Measurements from ENCODE around the gene BMPR1A.

The BMPR1A gene

DNA sequence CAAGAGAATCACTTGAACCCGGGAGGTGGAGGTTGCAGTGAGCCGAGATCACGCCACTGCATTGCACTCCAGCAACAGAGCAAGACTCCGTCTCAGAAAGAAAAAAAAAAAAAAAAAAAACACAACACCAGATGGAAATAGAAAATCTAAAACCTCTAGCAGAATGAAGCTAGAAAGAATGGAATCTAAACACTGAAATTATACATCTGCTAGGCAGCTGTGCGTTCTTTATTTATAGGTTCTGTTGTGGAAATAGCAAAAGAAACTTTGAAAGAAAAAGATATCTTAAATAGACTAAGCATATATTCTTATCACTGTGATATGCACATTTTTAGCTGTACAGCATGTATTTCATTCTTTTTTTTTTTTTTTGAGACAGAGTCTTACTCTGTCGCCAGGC lies 17.1 kb downstream of the BMPR1A start:
- Mint-ChIP-seq H3K4me1 (no peaks in the 10 kb centered on the region), H3K9me3 (no peaks in the 10 kb centered on the region), H3K27me3 (peaks cover 10% of the 10 kb centered on the region), H3K27ac (no peak overlapping the region), H3K4me3 (no peak overlapping the region)
- DNase-seq (no peak), ATAC-seq (no peak)

GRCh38 chr10:86775056-86775869 lies 18.8 kb downstream of the BMPR1A start:
- Mint-ChIP-seq H3K27me3 (no peaks in the 10 kb centered on the region), H3K4me3 (no peak overlapping the region), H3K27ac (no peak overlapping the region), H3K4me1 (no peaks in the 10 kb centered on the region), H3K9me3 (no peaks in the 10 kb centered on the region)
- ATAC-seq (no peak), DNase-seq (no peak)

- Mint-ChIP-seq H3K27me3 (no peaks in the 10 kb centered on the region), H3K4me3 (no peak overlapping the region), H3K9me3 (no peaks in the 10 kb centered on the region), H3K27ac (no peak overlapping the region), H3K4me1 (no peaks in the 10 kb centered on the region)
- DNase-seq (no peak), ATAC-seq (no peak)
Observed at GRCh38 chr10:86775870-86776180, 19.4 kb downstream of the BMPR1A start.

DNA sequence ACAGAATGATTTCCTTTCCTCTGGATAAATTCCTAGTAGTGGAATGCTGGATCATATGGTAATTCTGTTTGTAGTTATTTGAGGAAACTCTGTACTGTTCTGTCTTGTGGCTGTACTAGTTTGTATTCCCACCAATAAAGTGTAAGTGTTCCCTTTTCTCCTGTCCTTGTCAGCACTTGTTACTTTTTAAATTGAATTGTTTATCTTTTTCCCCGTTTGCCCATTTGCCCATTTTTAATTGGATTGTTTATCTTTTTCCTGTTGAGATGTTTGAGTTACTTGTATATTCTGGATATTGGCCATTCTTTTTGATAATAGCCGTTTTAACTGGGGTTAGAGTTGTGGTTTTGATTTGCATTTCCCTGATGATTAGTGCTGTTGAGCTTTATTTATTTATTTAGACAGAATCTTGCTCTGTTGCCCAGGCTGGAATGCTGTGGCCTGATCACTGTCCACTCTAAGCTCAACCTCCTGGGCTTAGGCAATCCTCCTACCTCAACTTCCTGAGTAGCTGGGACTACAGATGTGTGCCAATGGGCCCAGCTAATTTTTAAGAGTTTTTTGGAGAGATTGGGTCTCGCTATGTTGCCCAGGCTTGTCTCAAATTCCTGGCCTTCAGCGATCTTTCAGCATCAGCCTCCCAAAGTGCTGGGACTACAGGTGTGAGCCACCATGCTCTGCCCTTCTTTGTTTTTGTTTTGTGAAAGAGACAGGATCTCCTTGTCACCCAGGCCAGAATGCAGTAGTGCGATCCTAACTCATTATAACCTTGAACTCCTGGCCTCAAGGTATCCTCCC lies 23.0 kb downstream of the BMPR1A start:
- no peak for ATAC-seq
- no peak overlapping the region for H3K27ac Mint-ChIP-seq

GRCh38 chr10:86782701-86783418 lies 26.4 kb downstream of the BMPR1A start:
- peak; percentile 72 for ATAC-seq
- Mint-ChIP-seq H3K27me3 (no peaks in the 10 kb centered on the region), H3K4me1 (no peaks in the 10 kb centered on the region), H3K27ac (no peak overlapping the region), H3K4me3 (no peak overlapping the region), H3K9me3 (peaks cover 7 to 9% of the 10 kb centered on the region in 2 donors)
- DNase-seq: no peak

More for the DNA sequence above, 23.0 kb downstream of the BMPR1A start:
- no peaks in the 10 kb centered on the region for H3K4me1 Mint-ChIP-seq
- H3K9me3 Mint-ChIP-seq: no peaks in the 10 kb centered on the region
- H3K27me3 Mint-ChIP-seq: no peaks in the 10 kb centered on the region
- no peak overlapping the region for H3K4me3 Mint-ChIP-seq
- DNase-seq: no peak

DNA sequence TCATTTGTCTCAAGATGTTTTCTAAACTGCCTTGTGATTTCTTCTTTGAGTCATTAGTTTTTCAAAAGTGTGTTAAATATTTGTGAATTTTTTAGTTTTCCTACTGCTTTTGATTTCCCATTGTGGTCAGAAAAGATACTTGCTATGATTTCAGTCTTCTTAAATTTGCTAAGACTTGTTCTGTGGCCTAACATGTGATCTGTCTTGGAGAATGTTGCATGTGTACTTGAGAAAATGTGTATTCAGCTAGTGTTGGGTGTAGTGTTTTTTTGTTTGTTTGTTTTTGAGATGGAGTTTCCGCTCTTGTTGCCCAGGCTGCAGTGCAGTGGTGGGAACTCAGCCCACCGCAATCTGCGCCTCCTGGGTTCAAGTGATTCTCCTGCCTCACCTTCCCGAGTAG lies 28.6 kb downstream of the BMPR1A start:
- no peaks in the 10 kb centered on the region for H3K4me1 Mint-ChIP-seq
- peaks cover 8 to 10% of the 10 kb centered on the region in 2 donors for H3K9me3 Mint-ChIP-seq
- no peak overlapping the region for H3K4me3 Mint-ChIP-seq
- H3K27ac Mint-ChIP-seq: no peak overlapping the region
- ATAC-seq (no peak), DNase-seq (no peak)
- H3K27me3 Mint-ChIP-seq: no peaks in the 10 kb centered on the region

DNA sequence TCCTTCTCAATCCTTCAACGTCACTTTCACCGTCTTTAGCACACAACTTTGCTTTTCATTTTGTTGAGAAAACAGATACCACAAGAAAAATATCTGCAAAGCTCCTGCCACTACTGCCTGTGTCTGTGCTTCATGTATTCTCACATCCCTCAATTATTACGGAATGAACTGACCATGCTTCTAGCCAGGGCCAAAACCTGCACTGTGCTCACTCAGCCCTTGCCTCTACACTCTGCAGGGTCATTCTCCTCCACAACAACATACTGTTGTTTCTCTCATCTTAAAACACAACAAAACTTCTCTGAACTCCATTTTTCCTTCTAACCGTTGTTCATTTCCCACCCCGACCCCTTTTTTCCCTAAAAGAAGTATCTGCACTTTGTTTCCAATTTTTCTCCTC lies 29.5 kb downstream of the BMPR1A start:
- Mint-ChIP-seq H3K27me3 (no peaks in the 10 kb centered on the region), H3K9me3 (peaks cover 8 to 10% of the 10 kb centered on the region in 2 donors), H3K27ac (no peak overlapping the region), H3K4me3 (no peak overlapping the region), H3K4me1 (no peaks in the 10 kb centered on the region)
- DNase-seq: no peak
- no peak for ATAC-seq

DNA sequence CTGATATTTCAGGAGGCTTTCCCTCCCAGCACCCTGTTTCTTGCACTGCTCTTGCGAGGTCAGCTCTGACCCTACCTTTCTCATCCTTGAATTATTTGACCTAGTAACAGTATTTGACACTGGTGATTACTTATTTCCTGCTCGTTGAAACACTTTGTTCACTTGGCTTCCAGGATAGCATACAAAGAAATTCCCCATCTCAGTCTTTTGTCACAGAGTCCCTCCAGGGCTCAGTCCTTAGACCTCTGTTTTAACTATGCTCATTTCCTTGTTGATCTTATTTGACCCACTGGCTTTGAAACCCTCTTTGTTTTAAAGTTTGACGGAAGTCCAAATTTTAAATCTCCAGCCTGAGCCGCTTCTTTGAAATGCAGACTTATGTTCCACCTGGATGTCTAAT lies 29.9 kb downstream of the BMPR1A start:
- Mint-ChIP-seq H3K27ac (no peak overlapping the region), H3K4me1 (no peaks in the 10 kb centered on the region), H3K27me3 (no peaks in the 10 kb centered on the region), H3K9me3 (peaks cover 8 to 10% of the 10 kb centered on the region in 2 donors), H3K4me3 (no peak overlapping the region)
- no peak for ATAC-seq
- no peak for DNase-seq

- ATAC-seq (no peak), DNase-seq (no peak)
- Mint-ChIP-seq H3K27me3 (no peaks in the 10 kb centered on the region), H3K4me1 (no peaks in the 10 kb centered on the region), H3K9me3 (peaks cover 8 to 10% of the 10 kb centered on the region in 2 donors), H3K4me3 (no peak overlapping the region), H3K27ac (no peak overlapping the region)
Observed at GRCh38 chr10:86790394-86790793, 34.0 kb downstream of the BMPR1A start.

DNA sequence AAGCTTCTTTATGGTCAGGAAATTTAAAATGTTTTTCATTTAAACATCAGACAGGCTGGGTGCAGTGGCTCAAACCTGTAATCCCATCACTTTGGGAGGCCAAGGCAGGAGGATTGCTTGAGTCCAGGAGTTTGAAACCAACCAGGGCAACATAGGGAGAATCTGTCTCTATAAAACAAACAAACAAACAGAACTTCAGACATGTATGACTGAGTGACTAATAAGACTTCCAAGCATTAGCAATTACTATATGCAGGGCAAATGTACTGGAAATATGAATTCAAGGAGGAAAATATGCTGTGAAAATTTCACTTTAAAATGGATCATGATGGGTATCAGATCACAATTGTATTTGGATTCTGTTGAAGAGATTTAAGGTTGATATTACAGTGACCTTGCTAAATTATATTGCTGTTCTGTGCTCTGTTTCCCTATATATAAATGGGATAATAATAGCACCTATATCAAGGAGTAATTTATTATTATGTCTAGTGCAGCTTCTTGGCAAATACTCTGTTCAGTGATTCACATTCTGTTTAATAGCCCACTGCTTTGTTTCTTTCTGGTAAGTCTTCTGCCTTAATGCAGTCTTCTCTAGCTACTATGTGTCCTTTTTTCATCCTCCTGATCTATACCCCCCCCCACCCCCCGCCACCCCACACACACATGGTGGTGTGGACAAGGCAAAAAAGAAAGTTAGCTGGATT lies 36.2 kb downstream of the BMPR1A start:
- Mint-ChIP-seq H3K9me3 (peaks cover 3 to 4% of the 10 kb centered on the region in 2 donors), H3K27me3 (no peaks in the 10 kb centered on the region), H3K4me1 (no peaks in the 10 kb centered on the region), H3K4me3 (no peak overlapping the region), H3K27ac (no peak overlapping the region)
- DNase-seq: no peak
- ATAC-seq: no peak

DNA sequence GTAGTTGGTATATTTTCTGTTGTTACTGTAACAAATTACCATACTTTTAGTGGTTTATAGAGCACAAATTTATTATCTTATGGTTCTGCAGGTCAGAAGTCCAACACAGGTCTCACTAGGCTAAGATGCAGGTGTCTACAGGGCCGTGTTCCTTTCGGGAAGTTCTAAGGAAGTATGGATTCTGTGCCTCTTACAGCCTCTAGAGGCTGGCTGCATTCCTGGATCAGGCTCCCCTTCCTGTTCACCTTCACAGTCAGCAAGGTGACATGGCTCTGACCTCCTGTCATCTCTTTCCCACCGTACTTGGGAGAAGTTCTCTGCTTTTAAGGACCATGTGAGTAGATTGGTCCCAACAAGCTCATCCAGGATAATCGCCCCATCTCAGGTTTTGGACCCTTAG lies 37.3 kb downstream of the BMPR1A start:
- H3K4me3 Mint-ChIP-seq: no peak overlapping the region
- no peak overlapping the region for H3K27ac Mint-ChIP-seq
- no peaks in the 10 kb centered on the region for H3K9me3 Mint-ChIP-seq
- no peak for DNase-seq
- H3K27me3 Mint-ChIP-seq: no peaks in the 10 kb centered on the region
- peaks cover 4% of the 10 kb centered on the region for H3K4me1 Mint-ChIP-seq
- no peak for ATAC-seq

DNA sequence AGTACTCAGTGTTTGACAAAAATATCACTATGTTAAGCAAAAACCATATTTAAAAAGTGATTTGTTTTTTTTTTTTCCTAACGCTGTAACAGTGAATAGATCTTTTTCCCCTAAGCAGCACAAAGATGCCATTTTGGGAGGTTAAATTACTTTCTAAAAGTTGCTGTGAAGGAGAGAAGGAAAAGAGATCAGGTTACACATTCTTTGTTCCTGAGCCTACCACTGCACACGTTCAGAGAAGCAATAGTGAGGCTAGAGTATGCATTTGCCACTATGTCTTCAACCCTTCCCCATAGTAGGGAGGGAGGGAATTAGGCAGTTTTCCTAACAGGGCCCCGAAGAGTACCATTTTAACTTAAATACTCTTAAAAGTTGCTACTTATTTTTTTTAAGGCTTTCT lies 38.9 kb downstream of the BMPR1A start:
- Mint-ChIP-seq H3K27me3 (no peaks in the 10 kb centered on the region), H3K4me3 (no peak overlapping the region), H3K27ac (no peak overlapping the region), H3K9me3 (no peaks in the 10 kb centered on the region), H3K4me1 (peaks cover 11% of the 10 kb centered on the region)
- ATAC-seq (no peak), DNase-seq (no peak)

DNA sequence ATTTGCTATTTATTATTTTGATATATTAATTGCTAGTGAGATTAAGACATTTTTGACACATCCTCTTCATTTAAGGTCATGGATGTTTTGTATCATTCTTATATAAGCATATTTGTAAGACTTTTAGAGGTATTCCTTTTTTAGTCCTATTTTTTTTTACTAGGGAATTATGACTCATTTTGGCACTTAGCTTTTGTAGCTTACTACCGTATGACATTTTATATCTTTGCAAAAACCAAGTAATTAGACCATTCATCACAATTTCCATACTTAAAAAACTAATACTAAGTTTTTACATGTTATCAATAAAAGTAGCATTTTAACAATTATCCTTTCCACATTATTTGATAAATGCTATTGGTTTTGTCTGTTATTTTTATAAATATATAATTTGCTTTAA lies 41.6 kb downstream of the BMPR1A start:
- H3K27me3 Mint-ChIP-seq: no peaks in the 10 kb centered on the region
- ATAC-seq (no peak), DNase-seq (no peak)
- no peak overlapping the region for H3K27ac Mint-ChIP-seq
- H3K4me3 Mint-ChIP-seq: no peak overlapping the region
- H3K9me3 Mint-ChIP-seq: no peaks in the 10 kb centered on the region
- H3K4me1 Mint-ChIP-seq: peaks cover 11% of the 10 kb centered on the region

DNA sequence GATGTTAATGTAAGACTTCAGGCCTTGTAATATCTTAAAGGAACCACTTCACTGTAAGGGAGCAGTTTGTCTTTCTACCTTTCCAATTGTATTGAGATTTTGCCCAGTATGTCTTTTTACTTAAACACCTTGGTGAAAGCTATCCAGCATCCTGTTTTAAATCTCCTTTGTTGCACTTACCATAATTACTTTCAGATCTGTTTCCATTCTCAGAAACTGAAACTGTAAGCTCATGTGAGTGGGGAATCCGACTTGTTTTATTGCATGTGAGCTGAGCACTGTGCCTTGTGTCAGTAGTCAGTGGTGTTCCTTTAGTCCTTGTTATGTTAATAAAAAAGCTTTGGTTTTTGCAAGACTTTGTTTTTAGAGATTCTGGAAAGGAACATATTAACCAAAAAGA lies 42.2 kb downstream of the BMPR1A start:
- ATAC-seq: peak; percentile 82
- H3K4me1 Mint-ChIP-seq: peaks cover 11% of the 10 kb centered on the region
- H3K27ac Mint-ChIP-seq: peak overlapping the region in 1 of 2 donors; percentile 64
- no peaks in the 10 kb centered on the region for H3K9me3 Mint-ChIP-seq
- H3K4me3 Mint-ChIP-seq: peak overlapping the region in 1 of 2 donors; percentile 41
- no peaks in the 10 kb centered on the region for H3K27me3 Mint-ChIP-seq
- no peak for DNase-seq

DNA sequence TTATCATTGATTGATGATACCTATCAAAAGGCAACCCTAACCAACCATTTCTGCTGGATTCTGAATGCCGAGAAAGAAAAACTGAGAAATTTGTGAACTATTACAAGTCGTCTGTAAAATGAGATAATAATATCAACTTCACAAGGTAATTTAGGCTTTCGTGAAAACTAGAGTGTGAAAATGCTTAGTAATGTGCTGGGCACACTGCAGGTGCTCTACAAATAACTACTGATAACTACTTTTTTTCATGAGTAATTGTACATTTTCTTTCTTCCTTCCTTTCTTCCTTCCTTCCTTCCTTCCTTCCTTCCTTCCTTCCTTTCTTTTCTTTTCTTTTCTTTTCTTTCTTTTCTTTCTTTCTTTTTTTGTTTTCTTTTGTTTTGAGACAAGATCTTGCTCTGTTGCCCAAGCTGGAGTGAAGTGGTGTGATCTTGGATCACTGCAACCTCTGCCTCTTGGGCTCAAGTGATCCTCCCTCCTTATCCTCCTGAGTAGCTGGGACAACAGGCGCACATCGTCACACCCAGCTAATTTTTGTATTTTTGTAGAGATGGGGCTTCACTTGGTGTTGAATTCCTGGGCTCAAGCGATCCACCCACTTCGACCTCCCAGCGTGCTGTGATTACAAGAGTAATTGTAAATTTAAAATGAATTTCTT lies 42.9 kb downstream of the BMPR1A start:
- H3K27ac Mint-ChIP-seq: peak overlapping the region in 1 of 2 donors; percentile 52
- no peak for DNase-seq
- no peak for ATAC-seq
- peak overlapping the region in 1 of 2 donors; percentile 45 for H3K4me3 Mint-ChIP-seq
- peaks cover 11% of the 10 kb centered on the region for H3K4me1 Mint-ChIP-seq
- H3K9me3 Mint-ChIP-seq: no peaks in the 10 kb centered on the region
- no peaks in the 10 kb centered on the region for H3K27me3 Mint-ChIP-seq
